B cell (primary cell): ENCODE data around the gene HAUS3. TPM values are rescaled to one million over a fixed set of nuclear protein-coding genes. Genes with fewer than 3 reads are reported as not detected.

Experiments used
- ATAC-seq: fragments of 200-7000 bp; cut with Tn5 transposase; one replicate; pipeline ENCODE4 v1.10.0; 2021; ENCODE audit warnings: low read depth, mild to moderate bottlenecking, moderate number of reproducible peaks, moderate library complexity
- CTCF ChIA-PET: fragments of 350-600 bp; sonication (Branson Sonifier 250); formaldehyde crosslinking; loops from one replicate; lab custom pipeline; 2021; ENCODE audit warnings: antibody characterized with exemption, inconsistent platforms; lab: Charles Lee
- POLR2A ChIA-PET: fragments of 350-600 bp; sonication (Branson Sonifier 250); formaldehyde crosslinking; loops from one replicate; lab custom pipeline; 2021; ENCODE audit warnings: antibody characterized with exemption; lab: Charles Lee
- DNase-seq: peaks from one replicate; pipeline ENCODE4 v3.0.0; 2013
- H2AFZ ChIP-seq: 2 replicates; pipeline ENCODE4 v1.6.1; 2012; ENCODE audit warnings: mild to moderate bottlenecking, low read depth, low read length; ENCODE audit not compliant: insufficient read depth, poor library complexity, severe bottlenecking
- H3K27ac ChIP-seq, 2 donors: 1 replicate in 1 of 2; 2 replicates in 1 of 2; pipeline ENCODE4 v1.5.1; 2012 to 2013; ENCODE audit warnings: low read length in 2 of 2, mild to moderate bottlenecking in 2 of 2, moderate library complexity in 1 of 2
- H3K27me3 ChIP-seq, 4 experiments: fragments of 200-600 bp in 1 of 4; sonication (generic) in 1 of 4; replicated peaks in 1 of 4; 1 replicate in 2 of 4; 2 replicates in 2 of 4; pipeline versions ENCODE4 v1.6.1 to v1.7.0; 2013 to 2016; ENCODE audit warnings: low read length in 3 of 4, mild to moderate bottlenecking in 2 of 4, mixed read lengths in 1 of 4, moderate library complexity in 1 of 4; ENCODE audit not compliant: insufficient read depth in 4 of 4, control insufficient read depth in 3 of 4; ENCODE audit errors: control extremely low read depth in 1 of 4
- H3K36me3 ChIP-seq, 2 experiments: replicated peaks in 1 of 2; 1 replicate in 1 of 2; 2 replicates in 1 of 2; pipeline versions ENCODE4 v1.6.1 to v1.7.1; 2013; ENCODE audit warnings: low read length in 1 of 2; ENCODE audit not compliant: insufficient read depth in 2 of 2, control insufficient read depth in 1 of 2; ENCODE audit errors: control extremely low read depth in 1 of 2, extremely low read depth in 1 of 2
- H3K4me1 ChIP-seq, 2 donors: fragments of 200-600 bp in 1 of 2; sonication (generic) in 1 of 2; 1 replicate in 1 of 2; 2 replicates in 1 of 2; pipeline versions ENCODE4 v1.5.1 to v1.6.1; 2013 to 2017; ENCODE audit warnings: low read length in 2 of 2; ENCODE audit not compliant: control insufficient read depth in 2 of 2, insufficient read depth in 2 of 2
- H3K4me2 ChIP-seq: replicated peaks from 2 replicates; pipeline ENCODE3; 2012; ENCODE audit warnings: mild to moderate bottlenecking, low read depth, low read length; ENCODE audit not compliant: poor library complexity, severe bottlenecking
- H3K4me3 ChIP-seq, 5 experiments: fragments of 200-600 bp in 1 of 5; sonication (generic) in 1 of 5; 1 replicate in 3 of 5; 2 replicates in 2 of 5; pipeline versions ENCODE4 v1.5.1 to v1.7.0; 2011 to 2016; ENCODE audit warnings: low read length in 4 of 5, mild to moderate bottlenecking in 4 of 5, low read depth in 2 of 5, control low read depth in 1 of 5, moderate library complexity in 1 of 5; ENCODE audit not compliant: insufficient read depth in 1 of 5; ENCODE audit errors: control extremely low read depth in 1 of 5, extremely low read depth in 1 of 5
- H3K79me2 ChIP-seq: fragments of 200-600 bp; sonication (generic); one replicate; pipeline ENCODE4 v1.6.0; 2016; ENCODE audit warnings: low read length; ENCODE audit not compliant: control insufficient read depth, insufficient read depth
- H3K9ac ChIP-seq: fragments of 200-600 bp; sonication (generic); 2 replicates; pipeline ENCODE4 v1.6.1; 2017; ENCODE audit warnings: mild to moderate bottlenecking, low read length, moderate library complexity
- H3K9me3 ChIP-seq, 3 donors: one replicate each; pipeline versions ENCODE4 v1.6.1 to v1.7.1; 2013; ENCODE audit warnings: low read length in 2 of 3; ENCODE audit not compliant: control insufficient read depth in 2 of 3, insufficient read depth in 1 of 3; ENCODE audit errors: control extremely low read depth in 1 of 3
- H4K20me1 ChIP-seq: 2 replicates; pipeline ENCODE4 v1.6.0; 2012; ENCODE audit warnings: mild to moderate bottlenecking, low read length; ENCODE audit not compliant: insufficient read depth, control insufficient read depth, poor library complexity, severe bottlenecking
- H3K27ac Mint-ChIP-seq: one replicate; pipeline ENCODE4 v1.8.0; 2021; ENCODE audit warnings: mixed read lengths
- H3K27me3 Mint-ChIP-seq: one replicate; pipeline ENCODE4 v1.8.0; 2021; ENCODE audit warnings: mixed read lengths
- H3K4me1 Mint-ChIP-seq: one replicate; pipeline ENCODE4 v1.8.0; 2021; ENCODE audit warnings: mixed read lengths
- H3K4me3 Mint-ChIP-seq: one replicate; pipeline ENCODE4 v1.8.0; 2021; ENCODE audit warnings: mixed read lengths
- H3K9me3 Mint-ChIP-seq: one replicate; pipeline ENCODE4 v1.8.0; 2022; ENCODE audit warnings: mixed read lengths; ENCODE audit not compliant: insufficient read depth
- CTCF ChIP-seq: fragments of 200-600 bp; IDR thresholded peaks from one replicate; pipeline ENCODE4 v1.8.0; 2022; ENCODE audit warnings: antibody characterized with exemption, mild to moderate bottlenecking
- EZH2 ChIP-seq: IDR thresholded peaks from 2 replicates; pipeline ENCODE4 v1.6.1; 2012; ENCODE audit warnings: borderline replicate concordance, low read depth, mild to moderate bottlenecking, moderate library complexity, low read length; ENCODE audit not compliant: insufficient read depth, poor library complexity, severe bottlenecking
- WGBS: methylation state at CpG from one replicate; pipeline ENCODE4 v1.1.5; 2013; ENCODE audit warnings: missing lambda C conversion rate; ENCODE audit not compliant: insufficient coverage; 5-methylcytosine and 5-hydroxymethylcytosine counted together
- intact Hi-C: fragments of 100-400 bp; cut with micrococcal nuclease; formaldehyde crosslinking; loops from one replicate; pipeline ENCODE4 v1.10.0; 2022
- polyA plus RNA-seq: library from polyadenylated mRNA; depleted of rRNA; stranded (reverse); fragments of >200 nt; gene quantifications from 2 replicates; pipeline ENCODE4 v1.2.3, GENCODE V29; 2012
- total RNA-seq, 2 donors: library from RNA; stranded (reverse); fragments of 120-200 nt in 1 of 2; gene quantifications; 1 replicate in 1 of 2; 2 replicates in 1 of 2; pipeline versions ENCODE4 v1.2.3 to v1.2.4, GENCODE V29; 2013 to 2022

The HAUS3 gene
- total and polyA plus RNA-seq, 2 donors (not counting 1 experiment from before 2014, with no cell fraction given), result 8.2 to 26.5 TPM

GRCh38 chr4:2266181-2266580 is 24.3 kb upstream of the HAUS3 start:
- Histone ChIP-seq H3K9ac (no peak overlapping the region), H2AFZ (no peak overlapping the region), H3K4me2 (no peak overlapping the region), H3K27ac (no peak overlapping the region), H4K20me1 (peaks cover under 1% of the 10 kb centered on the region), H3K4me3 (no peak overlapping the region), H3K4me1 (peaks cover 10 to 18% of the 10 kb centered on the region in 2 donors), H3K27me3 (no peaks in the 10 kb centered on the region), H3K9me3 (no peaks in the 10 kb centered on the region), H3K36me3 (no peaks in the 10 kb centered on the region), H3K79me2 (peaks cover 5% of the 10 kb centered on the region)
- Mint-ChIP-seq H3K4me1 (peaks cover 5% of the 10 kb centered on the region), H3K9me3 (no peaks in the 10 kb centered on the region), H3K27ac (no peak overlapping the region), H3K27me3 (no peaks in the 10 kb centered on the region), H3K4me3 (no peak overlapping the region)
- CTCF ChIA-PET, result no interaction called here
- no peak for DNase-seq
- TF ChIP-seq EZH2 (no peak), CTCF (no peak)
- WGBS, result 91% methylated on average over 5 of the region's 8 CpGs
- intact Hi-C loops, result loop anchor here (10.0 kb wide), 1 partner anchor 429 kb away; no protein-coding TSS in a partner anchor
- POLR2A ChIA-PET, result interaction anchor here (0.8 kb wide), 1 partner anchor 41 kb away, joined by 3 read pairs; no protein-coding TSS in a partner anchor
- no peak for ATAC-seq
